ENCODE results near the gene SH2D4B.

SH2D4B gene

DNA sequence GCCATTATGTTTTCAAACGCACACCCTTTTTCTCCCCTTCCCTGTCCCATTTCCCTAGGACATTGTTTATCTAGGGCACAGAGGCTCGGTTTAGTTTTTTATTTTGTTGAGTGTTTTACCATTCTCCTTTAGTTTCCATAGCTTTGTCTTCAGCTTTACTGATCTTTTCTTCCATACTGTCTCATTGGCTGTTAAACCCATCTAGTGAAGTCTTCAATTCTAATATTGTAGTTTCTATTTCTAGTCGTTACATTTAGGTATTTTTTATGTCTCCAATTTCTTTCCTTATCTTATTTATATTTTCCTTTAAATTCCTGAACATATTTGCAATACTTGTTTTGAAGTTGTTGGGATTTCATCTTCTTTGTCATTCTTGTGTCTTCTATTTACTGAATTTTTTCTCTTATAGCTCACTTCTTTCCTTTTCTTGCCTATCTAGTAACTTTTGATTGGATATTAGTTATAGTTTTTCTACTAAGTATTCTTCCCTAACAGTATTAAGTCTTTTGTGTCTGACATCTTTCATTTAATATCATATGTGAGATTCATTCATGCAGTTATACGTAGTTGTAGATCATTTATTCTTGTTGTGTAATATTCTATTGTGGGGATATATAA lies 41.0 kb upstream of the SH2D4B start:
- TF ChIP-seq, protein P1, sequence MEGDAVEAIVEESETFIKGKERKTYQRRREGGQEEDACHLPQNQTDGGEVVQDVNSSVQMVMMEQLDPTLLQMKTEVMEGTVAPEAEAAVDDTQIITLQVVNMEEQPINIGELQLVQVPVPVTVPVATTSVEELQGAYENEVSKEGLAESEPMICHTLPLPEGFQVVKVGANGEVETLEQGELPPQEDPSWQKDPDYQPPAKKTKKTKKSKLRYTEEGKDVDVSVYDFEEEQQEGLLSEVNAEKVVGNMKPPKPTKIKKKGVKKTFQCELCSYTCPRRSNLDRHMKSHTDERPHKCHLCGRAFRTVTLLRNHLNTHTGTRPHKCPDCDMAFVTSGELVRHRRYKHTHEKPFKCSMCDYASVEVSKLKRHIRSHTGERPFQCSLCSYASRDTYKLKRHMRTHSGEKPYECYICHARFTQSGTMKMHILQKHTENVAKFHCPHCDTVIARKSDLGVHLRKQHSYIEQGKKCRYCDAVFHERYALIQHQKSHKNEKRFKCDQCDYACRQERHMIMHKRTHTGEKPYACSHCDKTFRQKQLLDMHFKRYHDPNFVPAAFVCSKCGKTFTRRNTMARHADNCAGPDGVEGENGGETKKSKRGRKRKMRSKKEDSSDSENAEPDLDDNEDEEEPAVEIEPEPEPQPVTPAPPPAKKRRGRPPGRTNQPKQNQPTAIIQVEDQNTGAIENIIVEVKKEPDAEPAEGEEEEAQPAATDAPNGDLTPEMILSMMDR (IDR thresholded peaks at IDR 0.05; ENCODE audit: low read depth, low read length, missing control alignments): no peak
- no peak for DNase-seq (ENCODE audit: extremely low read depth, low read depth)
- H3K4me3 ChIP-seq (replicated peaks; ENCODE audit: low read depth, low read length): no peak overlapping the region

DNA sequence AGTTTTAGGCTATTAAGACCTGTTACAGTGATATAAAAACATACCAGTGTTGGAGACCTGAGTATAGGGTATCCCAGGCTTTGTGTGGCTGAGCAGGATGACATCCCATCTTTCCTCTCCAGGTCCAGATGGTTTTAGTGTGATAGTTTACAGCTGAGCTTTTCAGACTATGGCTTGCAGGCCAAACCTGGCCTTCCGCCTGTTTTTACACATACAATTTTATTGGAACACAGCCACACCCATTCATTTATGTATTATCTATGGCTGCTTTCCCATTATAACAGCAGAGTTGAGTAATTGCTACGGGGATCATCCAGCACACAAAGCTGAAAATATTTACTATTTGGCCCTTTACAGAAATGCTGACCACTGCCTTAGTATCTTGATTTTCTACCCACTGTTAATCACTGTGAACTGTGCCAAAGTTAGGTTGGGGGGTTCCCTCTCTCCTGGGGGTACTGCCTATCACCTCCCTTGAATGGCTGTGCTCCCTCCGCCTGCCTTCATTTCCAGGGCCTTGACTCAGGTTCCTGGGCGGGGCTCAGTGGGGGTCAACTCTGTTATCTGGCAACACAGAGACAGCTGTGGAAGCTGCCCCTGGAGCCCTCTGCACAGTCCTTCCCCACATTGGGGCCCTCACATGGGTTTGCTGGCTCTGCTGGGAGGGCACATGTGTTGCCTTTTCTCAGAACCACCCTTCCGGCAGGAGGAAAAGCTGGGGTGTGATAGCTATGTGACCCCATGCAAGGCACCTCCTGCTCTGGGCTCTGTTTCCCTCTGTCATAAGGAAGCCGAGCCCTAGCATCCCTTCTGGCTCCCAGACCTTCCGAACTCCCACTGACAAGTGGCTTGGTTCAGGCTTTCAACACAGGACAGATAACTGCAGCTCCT lies 40.3 kb upstream of the SH2D4B start:
- peak; percentile 29 for DNase-seq (ENCODE audit: extremely low read depth, low read depth)
- H3K4me3 ChIP-seq (replicated peaks; ENCODE audit: low read depth, low read length): no peak overlapping the region
- TF ChIP-seq, protein P1 (IDR thresholded peaks at IDR 0.05; ENCODE audit: low read depth, low read length, missing control alignments): no peak

DNA sequence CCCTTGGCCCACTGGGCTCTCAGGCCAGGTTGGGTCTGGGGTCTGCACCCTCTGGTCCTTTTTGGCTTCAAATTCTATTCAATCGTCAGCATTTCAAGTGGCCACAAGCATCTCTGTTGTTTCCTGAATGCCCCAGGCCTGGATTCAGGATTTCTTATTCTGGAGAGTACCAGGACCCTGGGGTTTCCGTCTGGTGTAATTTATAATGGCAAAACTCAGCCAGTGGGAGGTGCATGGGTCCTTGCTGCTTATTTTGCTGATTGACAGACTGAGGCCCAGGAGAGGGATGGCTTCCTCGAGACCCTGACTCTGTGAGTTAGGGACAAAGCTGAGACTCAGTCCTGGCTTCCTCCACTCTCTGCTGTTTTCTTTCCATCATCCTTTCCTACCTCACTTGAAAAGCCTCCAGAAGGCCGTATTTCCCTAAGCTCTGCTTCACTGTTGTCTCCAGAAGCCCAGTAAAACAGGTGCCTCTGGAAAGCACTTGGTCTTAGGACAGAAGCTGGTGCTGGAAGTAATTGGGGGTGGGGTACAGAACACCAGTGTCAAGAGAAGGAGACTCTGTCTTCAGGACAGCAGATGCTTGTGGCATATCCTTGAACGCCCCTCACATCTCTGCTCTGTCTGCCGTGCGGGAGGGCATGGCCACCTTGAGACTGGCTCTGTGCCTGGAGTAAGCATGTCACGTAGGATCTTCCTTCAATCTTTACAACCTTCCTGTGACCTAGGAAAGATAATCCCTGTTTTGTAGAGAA lies 39.4 kb upstream of the SH2D4B start:
- no peak for DNase-seq (ENCODE audit: extremely low read depth, low read depth)
- TF ChIP-seq, protein P1 (IDR thresholded peaks at IDR 0.05; ENCODE audit: low read depth, low read length, missing control alignments): no peak
- H3K4me3 ChIP-seq (replicated peaks; ENCODE audit: low read depth, low read length): no peak overlapping the region

DNA sequence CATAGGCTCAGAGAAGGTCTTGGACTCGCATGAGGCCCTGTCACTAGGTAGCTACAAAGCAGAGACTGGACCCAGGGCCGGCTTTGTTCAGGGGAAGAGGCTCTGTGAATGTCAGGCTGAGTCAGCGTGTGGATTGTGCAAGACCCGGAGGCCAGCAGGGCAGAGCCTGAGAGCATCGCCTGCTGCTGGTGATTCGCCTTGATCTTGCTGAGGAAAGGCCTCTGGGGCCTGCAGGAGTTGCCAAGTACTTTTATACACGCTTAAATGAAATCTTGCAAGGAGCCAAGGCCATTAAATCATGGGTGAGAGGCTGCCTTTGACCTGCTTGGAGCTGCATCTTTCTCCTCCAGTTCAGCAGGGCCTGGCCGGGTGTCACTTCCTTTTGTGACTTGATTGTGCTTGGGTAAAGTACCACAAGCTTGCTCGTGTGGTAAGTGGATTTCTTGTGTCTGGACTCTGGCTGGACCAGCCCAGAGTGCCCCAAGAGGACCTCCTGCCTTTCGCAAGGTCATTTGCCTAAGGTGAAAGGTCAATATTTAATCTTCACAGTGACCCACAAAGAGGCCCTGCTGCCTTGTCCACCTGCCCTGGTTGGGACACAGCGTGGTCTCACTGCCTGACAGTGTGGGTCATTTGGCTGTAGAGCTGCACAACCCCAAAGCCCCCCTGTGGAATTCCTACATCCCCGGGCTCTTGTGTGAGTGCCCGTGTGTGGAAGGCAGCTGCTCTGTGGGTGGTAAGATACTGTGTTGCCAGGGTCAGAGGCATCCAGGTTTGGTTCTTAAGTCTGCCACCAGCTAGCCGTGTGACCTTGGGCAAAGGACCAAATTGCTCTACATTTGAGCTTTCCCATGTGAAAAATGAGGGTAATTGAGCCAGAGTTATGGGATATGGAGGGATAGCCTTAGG lies 38.6 kb upstream of the SH2D4B start:
- TF ChIP-seq, protein P1 (IDR thresholded peaks at IDR 0.05; ENCODE audit: low read depth, low read length, missing control alignments): no peak
- peak; percentile 82 for DNase-seq (ENCODE audit: extremely low read depth, low read depth)
- no peak overlapping the region for H3K4me3 ChIP-seq (replicated peaks; ENCODE audit: low read depth, low read length)

DNA sequence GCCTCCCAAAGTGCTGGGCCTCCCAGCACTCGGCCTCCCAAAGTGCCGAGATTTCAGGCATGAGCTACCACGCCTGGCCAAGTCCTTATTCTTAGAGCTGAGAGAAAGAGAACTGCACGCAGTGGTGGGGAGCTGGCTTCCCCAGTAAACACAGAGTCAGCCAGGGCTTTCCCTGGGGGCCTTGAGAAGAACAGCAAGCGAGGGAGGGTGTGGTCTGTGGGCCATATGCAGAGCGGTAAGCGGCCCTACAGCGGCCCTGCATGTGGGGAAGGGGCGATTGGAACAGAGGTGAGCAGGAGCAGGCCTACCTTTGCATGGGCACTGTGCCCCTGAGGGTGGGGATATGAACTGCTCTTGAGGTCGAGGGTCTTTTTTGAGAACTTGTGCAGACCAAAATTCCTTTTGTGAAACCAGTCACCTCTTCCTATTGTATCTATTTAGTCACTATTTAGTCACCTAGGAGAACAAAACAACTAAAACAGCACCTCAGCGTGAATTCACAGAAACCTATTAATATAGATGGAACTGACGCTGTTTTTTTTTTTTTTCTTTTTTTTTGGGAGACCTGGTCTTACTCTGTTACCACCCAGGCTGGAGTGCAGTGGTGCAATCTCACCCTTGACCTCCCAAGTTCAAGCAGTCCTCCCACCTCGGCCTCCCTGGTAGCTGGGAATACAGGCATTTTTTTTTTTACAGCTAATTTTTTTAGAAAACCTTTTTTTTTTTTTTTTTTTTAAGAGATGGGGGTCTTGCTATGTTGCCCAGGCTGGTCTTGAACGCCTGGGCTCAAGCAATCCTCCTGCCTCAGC lies 36.9 kb upstream of the SH2D4B start:
- DNase-seq (ENCODE audit: extremely low read depth, low read depth): no peak

More for the DNA sequence above, 36.9 kb upstream of the SH2D4B start:
- TF ChIP-seq, protein P1 (IDR thresholded peaks at IDR 0.05; ENCODE audit: low read depth, low read length, missing control alignments): no peak
- H3K4me3 ChIP-seq (replicated peaks; ENCODE audit: low read depth, low read length): no peak overlapping the region
